ENCODE results near the gene SPTA1.

The SPTA1 gene

GRCh38 chr1:158564608-158565007, 121.9 kb downstream of the SPTA1 start:
- no peak for FAIRE-seq

GRCh38 chr1:158563853-158564252, 122.7 kb downstream of the SPTA1 start:
- FAIRE-seq, result no peak

All from G401.6 (cell line).